Urinary bladder (tissue), 4 donors: Measurements from ENCODE around the gene CCDC6. TPM values are rescaled to one million over a fixed set of nuclear protein-coding genes. Genes with fewer than 3 reads are reported as not detected.
"Not testable (repeated sequence)": the region's sequence is repeated elsewhere in the genome, so short reads cannot be mapped to it uniquely, and the experiment has no call there.

ENCODE experiments used
- DNase-seq: peaks from one replicate; pipeline ENCODE4 v3.0.0-alpha.2; 2015; ENCODE audit errors: extremely low spot score
- H3K27ac ChIP-seq: one replicate; pipeline ENCODE4 v1.5.1; 2013; ENCODE audit warnings: low read depth, mild to moderate bottlenecking, moderate library complexity
- H3K36me3 ChIP-seq: one replicate; pipeline ENCODE4 v1.6.1; 2013; ENCODE audit warnings: mild to moderate bottlenecking, moderate library complexity; ENCODE audit not compliant: insufficient read depth
- H3K4me1 ChIP-seq: one replicate; pipeline ENCODE4 v1.6.1; 2013; ENCODE audit warnings: mild to moderate bottlenecking, moderate library complexity; ENCODE audit not compliant: insufficient read depth
- H3K4me3 ChIP-seq: one replicate; pipeline ENCODE4 v1.5.1; 2013; ENCODE audit warnings: low read depth, low read length
- WGBS: extraction: QIAGEN DNeasy Blood & Tissue Kit; methylation state at CpG from one replicate; pipeline ENCODE4 v1.1.7; 2013; 5-methylcytosine and 5-hydroxymethylcytosine counted together
- polyA plus RNA-seq: library from polyadenylated mRNA; stranded (reverse); fragments of 200-250 nt; gene quantifications from one replicate; pipeline ENCODE4 v1.2.3, GENCODE V29; 2013
- total RNA-seq: library from RNA; depleted of rRNA; stranded (reverse); fragments of >200 nt; gene quantifications from one replicate; pipeline ENCODE4 v1.2.3, GENCODE V29; 2014
- donor health status: healthy with polysubstance abuse.
- donor health status: healthy.

Gene CCDC6
- total and polyA plus RNA-seq, 2 donors = 22.8 to 58.2 TPM

GRCh38 chr10:59881640-59882039 is 24.7 kb downstream of the CCDC6 start:
- WGBS = 68% methylated on average over 5 of the region's 6 CpGs
- Histone ChIP-seq H3K4me3 (no peak overlapping the region), H3K27ac (no peak overlapping the region), H3K4me1 (peaks cover 2% of the 10 kb centered on the region), H3K36me3 (no peaks in the 10 kb centered on the region)
- DNase-seq = no peak

DNA sequence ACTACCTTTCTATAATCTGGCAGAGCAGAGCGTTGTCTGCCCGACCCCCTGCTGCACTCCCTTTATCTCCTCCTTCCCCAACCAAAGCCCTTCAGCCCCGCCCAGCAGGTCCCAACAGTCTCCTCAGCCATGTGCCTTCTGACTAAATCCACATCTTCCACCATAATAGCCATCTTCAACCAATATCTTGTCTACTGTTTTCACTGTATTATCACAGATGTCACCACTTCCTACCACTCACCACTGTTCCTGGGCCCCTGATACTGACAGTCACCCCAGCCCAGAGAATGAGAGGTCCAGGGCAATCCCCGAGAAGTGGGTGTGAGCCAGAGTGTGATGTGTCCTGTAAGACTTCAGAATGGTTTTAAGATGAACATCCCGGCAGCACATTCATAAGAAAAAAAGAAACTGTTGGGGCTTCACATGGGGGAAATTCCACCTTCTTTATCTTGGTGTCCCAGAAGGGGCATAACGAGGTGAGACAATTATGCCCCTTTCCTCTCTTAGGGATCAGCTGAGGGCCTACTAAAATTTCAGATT is 25.3 kb downstream of the CCDC6 start:
- H3K27ac ChIP-seq = no peak overlapping the region
- H3K4me1 ChIP-seq = peaks cover 2% of the 10 kb centered on the region
- WGBS = 75% methylated on average over 6 of the region's 6 CpGs
- no peak overlapping the region for H3K4me3 ChIP-seq
- DNase-seq = no peak
- no peaks in the 10 kb centered on the region for H3K36me3 ChIP-seq

- H3K27ac ChIP-seq = no peak overlapping the region
- no peak for DNase-seq
- H3K36me3 ChIP-seq = no peaks in the 10 kb centered on the region
- H3K4me3 ChIP-seq = no peak overlapping the region
- H3K4me1 ChIP-seq = peaks cover 2% of the 10 kb centered on the region
- whole genome bisulfite sequencing = 86% methylated on average over 6 of the region's 6 CpGs
Observed at GRCh38 chr10:59880019-59880717, 26.2 kb downstream of the CCDC6 start.

DNA sequence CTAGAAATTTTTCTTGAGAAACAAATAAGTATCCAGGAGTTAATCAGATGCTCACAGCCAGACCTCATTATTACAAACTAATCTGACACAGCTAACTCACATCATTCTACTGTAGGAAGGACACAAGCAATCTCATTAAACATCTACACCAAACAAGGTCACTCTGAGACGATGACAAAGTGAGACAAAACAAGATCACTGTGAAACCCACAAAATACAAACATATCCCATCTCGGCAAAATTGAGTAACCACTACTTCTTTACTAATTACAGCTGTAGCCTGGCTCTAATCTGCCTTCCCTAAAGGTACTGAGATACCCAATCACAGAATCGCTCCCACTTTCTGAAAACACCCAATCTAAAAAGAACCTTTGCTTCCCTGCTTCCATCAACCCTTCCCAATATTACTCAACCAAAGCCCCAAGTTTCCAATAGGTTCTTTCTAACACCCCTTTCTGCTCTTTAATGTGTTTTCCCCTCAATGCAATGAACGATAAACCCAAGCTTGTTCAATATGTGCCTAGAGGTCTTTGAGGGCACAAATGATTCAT is 26.9 kb downstream of the CCDC6 start:
- no peak for DNase-seq
- Histone ChIP-seq H3K36me3 (no peaks in the 10 kb centered on the region), H3K4me3 (no peak overlapping the region), H3K27ac (no peak overlapping the region), H3K4me1 (peaks cover 2% of the 10 kb centered on the region)
- WGBS = 82% methylated on average over 4 of the region's 4 CpGs

DNA sequence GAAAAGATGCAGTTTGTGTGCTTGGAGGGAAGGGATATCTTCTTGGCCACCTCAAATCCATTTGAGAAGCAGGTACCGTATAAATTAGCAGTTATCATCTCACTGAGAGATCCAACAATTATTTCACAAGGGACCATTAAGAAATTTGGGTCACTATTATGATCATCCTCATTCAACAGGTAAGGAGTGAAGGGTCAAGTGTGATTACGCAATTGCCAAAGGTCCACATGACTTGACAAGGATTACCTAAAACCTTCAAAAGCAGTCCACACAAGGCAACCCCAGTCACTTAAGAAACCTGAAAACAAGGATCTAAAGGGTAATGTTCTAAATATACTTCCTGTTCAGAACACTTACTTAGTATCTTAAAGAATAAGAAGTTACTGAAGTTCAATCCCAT is 27.4 kb downstream of the CCDC6 start:
- 97% methylated on average over 2 of the region's 2 CpGs for WGBS
- Histone ChIP-seq H3K4me3 (no peak overlapping the region), H3K27ac (no peak overlapping the region), H3K36me3 (no peaks in the 10 kb centered on the region), H3K4me1 (peaks cover 2% of the 10 kb centered on the region)
- no peak for DNase-seq

GRCh38 chr10:59878289-59878688 is 28.1 kb downstream of the CCDC6 start:
- WGBS = 95% methylated on average over 2 of the region's 2 CpGs
- Histone ChIP-seq H3K36me3 (no peaks in the 10 kb centered on the region), H3K4me1 (peaks cover under 1% of the 10 kb centered on the region), H3K27ac (no peak overlapping the region), H3K4me3 (no peak overlapping the region)
- DNase-seq = no peak

DNA sequence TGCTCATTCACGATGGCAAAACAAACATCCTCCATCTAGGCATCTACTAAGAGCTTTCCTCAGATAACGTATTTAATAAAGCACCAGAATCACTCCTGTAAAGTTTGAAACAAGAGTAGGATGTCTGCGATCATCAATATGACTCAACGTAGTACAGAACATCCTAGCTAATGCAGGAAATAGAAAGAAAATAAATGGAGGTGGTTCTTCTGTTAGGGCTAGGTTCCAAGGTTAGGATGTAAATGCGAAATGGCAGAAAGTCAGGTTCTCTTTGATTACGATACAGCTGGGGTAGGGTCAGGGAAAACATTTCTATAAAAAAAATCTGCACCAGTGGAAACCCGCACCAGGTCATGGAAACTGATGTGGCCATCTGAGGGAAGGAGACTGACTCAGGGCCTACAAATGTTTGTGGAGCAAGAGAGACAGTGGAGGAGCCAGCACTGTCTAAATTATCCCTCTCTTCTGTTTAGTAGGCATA is 29.1 kb downstream of the CCDC6 start:
- H3K4me1 ChIP-seq = no peaks in the 10 kb centered on the region
- no peak overlapping the region for H3K27ac ChIP-seq
- H3K4me3 ChIP-seq = no peak overlapping the region
- 84% methylated on average over 7 of the region's 7 CpGs for WGBS
- no peaks in the 10 kb centered on the region for H3K36me3 ChIP-seq
- DNase-seq = no peak

- 89% methylated on average over 2 of the region's 2 CpGs for WGBS
- Histone ChIP-seq H3K4me1 (no peaks in the 10 kb centered on the region), H3K4me3 (no peak overlapping the region), H3K27ac (no peak overlapping the region), H3K36me3 (no peaks in the 10 kb centered on the region)
- no peak for DNase-seq
Observed at GRCh38 chr10:59876695-59877094, 29.7 kb downstream of the CCDC6 start.

GRCh38 chr10:59876208-59876607 is 30.1 kb downstream of the CCDC6 start:
- H3K4me1 ChIP-seq, H3K4me3 ChIP-seq, H3K27ac ChIP-seq, H3K36me3 ChIP-seq, DNase-seq: not testable (repeated sequence)
- 82% methylated on average over 9 of the region's 9 CpGs for WGBS

DNA sequence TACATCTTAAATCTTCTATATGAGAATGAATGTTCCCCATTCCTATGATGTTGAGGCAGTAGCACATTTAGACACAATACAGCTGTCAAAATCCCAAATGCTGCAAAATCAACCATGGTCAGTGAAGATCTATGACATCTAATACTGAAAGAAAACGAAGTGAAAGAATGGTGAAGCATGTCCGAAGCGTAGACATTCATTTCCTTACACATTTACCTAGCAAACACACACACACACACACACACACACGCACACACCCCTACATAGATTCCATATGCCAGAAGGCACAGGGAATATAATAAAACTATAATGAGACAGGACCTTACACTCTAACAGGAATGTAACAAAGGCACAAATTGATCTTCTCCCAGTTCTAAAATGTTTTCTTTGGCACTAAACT is 32.5 kb downstream of the CCDC6 start:
- H3K4me1 ChIP-seq = no peaks in the 10 kb centered on the region
- DNase-seq = no peak
- no peaks in the 10 kb centered on the region for H3K36me3 ChIP-seq
- H3K27ac ChIP-seq = no peak overlapping the region
- H3K4me3 ChIP-seq = no peak overlapping the region
- 90% methylated on average over 4 of the region's 4 CpGs for WGBS

DNA sequence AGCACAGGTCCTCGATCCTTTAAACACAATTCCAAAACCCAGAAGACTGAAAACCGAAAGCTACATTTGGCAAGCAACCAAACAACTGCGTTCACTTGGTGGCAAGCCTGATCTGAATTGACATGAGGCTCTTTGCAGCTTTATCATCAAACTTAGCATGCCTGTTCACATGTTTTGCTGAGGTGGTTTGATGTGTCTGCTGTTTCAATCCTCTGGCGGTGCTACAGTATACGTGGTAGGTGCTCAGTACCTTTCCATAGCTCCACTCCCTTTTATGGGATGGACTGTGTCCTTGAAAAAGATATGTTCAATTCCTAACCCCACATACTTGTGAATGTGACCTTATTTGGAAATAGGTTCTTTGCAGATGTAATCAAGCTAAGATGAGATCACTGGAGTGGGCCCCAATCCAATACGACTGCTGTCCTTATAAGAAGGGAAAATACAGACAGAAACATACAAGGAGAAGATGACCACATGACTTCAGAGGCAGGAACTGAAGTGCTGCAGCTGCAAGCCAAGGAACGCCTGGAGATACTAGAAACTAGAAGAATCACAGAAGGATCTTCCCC is 33.4 kb downstream of the CCDC6 start:
- Histone ChIP-seq H3K4me3 (no peak overlapping the region), H3K27ac (no peak overlapping the region), H3K4me1 (no peaks in the 10 kb centered on the region), H3K36me3 (no peaks in the 10 kb centered on the region)
- DNase-seq = no peak
- 35% methylated on average over 7 of the region's 7 CpGs for WGBS

DNA sequence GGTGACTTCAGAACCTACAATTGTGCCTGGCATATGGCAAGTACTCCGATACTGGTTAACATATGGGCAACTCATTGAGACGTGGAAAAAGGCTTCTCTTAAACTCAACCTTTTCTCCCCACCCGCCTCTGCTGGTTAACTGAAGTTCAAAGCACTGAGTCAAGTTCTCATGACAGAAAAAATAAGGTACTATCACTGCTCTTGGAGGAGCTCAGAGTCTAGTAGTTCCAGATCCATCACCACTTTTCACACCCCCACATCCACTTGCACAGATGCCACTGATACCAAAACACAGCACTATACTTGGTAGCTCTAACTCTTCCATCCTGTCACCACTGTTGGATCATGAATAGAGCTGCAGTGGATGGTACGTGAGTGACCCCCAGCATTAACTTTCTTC is 36.2 kb downstream of the CCDC6 start:
- 94% methylated on average over 4 of the region's 4 CpGs for WGBS
- no peaks in the 10 kb centered on the region for H3K36me3 ChIP-seq
- no peaks in the 10 kb centered on the region for H3K4me1 ChIP-seq
- no peak overlapping the region for H3K27ac ChIP-seq
- no peak for DNase-seq
- no peak overlapping the region for H3K4me3 ChIP-seq

DNA sequence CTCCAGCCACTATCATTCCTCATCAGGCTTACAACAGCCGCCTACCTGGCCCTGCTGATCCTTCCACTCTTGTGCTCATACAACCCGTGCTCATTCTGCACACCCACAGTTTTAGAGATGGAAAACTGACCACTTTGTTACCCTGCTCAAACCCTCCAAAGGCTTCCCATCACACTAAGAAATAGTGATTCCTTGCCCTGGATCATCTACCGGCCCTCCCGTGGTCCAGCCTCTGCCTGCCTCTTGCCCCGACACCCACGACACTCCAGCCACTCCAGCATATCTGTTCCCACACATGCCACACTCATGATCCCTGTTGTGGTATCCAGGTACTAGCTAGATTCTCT is 36.8 kb downstream of the CCDC6 start:
- DNase-seq = no peak
- WGBS = 93% methylated on average over 6 of the region's 6 CpGs
- H3K27ac ChIP-seq = no peak overlapping the region
- H3K4me3 ChIP-seq = no peak overlapping the region
- H3K4me1 ChIP-seq = no peaks in the 10 kb centered on the region
- no peaks in the 10 kb centered on the region for H3K36me3 ChIP-seq
